NB4 (cell line): ENCODE data around the gene SYCN.

Experiments
- DNase-seq: peaks from one replicate; pipeline ENCODE4 v3.0.0; 2010; ENCODE audit warnings: low read depth
- H3K4me3 ChIP-seq: one replicate; pipeline ENCODE4 v1.5.1; 2011; ENCODE audit warnings: mild to moderate bottlenecking, low read depth, low read length, moderate library complexity
- CTCF ChIP-seq: IDR thresholded peaks from one replicate; pipeline ENCODE4 v1.5.1; 2012; ENCODE audit warnings: low read depth, low read length
- MYC ChIP-seq: IDR thresholded peaks from 2 replicates; pipeline ENCODE4 v1.6.1; 2011; ENCODE audit warnings: low read depth, low read length
- POLR2A ChIP-seq: IDR thresholded peaks from 2 replicates; pipeline ENCODE4 v1.6.1; 2011; ENCODE audit warnings: mild to moderate bottlenecking; ENCODE audit not compliant: insufficient read length; ENCODE audit errors: extremely low read depth
- TF ChIP-seq, protein P1 (sequence below): IDR thresholded peaks from 2 replicates; pipeline ENCODE4 v1.6.1; 2011; ENCODE audit warnings: low read depth, low read length

Gene SYCN

DNA sequence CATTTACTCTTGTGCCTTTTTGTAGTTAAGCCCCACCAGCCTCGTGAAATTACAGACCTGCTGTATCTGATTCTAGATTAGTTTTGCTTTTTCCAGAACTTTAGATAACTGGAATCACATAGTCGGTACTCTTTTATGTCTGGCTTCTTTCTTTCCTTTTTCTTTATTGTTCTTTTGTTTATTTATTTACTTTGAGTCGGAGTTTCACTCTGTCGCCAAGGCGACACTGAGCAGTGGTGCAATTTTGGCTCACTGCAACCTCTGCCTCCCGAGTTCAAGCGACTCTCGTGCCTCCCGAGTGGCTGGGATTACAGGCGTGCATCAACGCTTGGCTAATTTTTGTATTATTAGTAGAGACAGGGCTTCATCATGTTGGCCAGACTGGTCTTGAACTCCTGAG is 13.3 kb downstream of the SYCN start:
- DNase-seq, result no peak
- TF ChIP-seq CTCF (no peak), POLR2A (no peak), MYC (no peak)
- TF ChIP-seq, protein P1, sequence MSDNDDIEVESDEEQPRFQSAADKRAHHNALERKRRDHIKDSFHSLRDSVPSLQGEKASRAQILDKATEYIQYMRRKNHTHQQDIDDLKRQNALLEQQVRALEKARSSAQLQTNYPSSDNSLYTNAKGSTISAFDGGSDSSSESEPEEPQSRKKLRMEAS, result no peak
- H3K4me3 ChIP-seq, result no peak overlapping the region

- no peak overlapping the region for H3K4me3 ChIP-seq
- TF ChIP-seq, protein P1, result no peak
- TF ChIP-seq CTCF (no peak), POLR2A (no peak), MYC (no peak)
- DNase-seq, result no peak
Measured at GRCh38 chr19:39188960-39189359, 15.1 kb downstream of the SYCN start.

- no peak overlapping the region for H3K4me3 ChIP-seq
- DNase-seq, result no peak
- TF ChIP-seq, protein P1, result no peak
- no peak for TF ChIP-seq CTCF
- TF ChIP-seq POLR2A, result no peak
- no peak for TF ChIP-seq MYC
Measured at GRCh38 chr19:39187552-39187943, 16.5 kb downstream of the SYCN start.

- no peak for TF ChIP-seq CTCF
- TF ChIP-seq MYC, result no peak
- TF ChIP-seq, protein P1, result no peak
- no peak for TF ChIP-seq POLR2A
- H3K4me3 ChIP-seq, result no peak overlapping the region
- no peak for DNase-seq
Measured at GRCh38 chr19:39186391-39186790, 17.7 kb downstream of the SYCN start.

- no peak overlapping the region for H3K4me3 ChIP-seq
- TF ChIP-seq POLR2A, result no peak
- TF ChIP-seq MYC, result no peak
- TF ChIP-seq, protein P1, result no peak
- TF ChIP-seq CTCF, result no peak
- no peak for DNase-seq
Measured at GRCh38 chr19:39183104-39183503, 21.0 kb downstream of the SYCN start.

DNA sequence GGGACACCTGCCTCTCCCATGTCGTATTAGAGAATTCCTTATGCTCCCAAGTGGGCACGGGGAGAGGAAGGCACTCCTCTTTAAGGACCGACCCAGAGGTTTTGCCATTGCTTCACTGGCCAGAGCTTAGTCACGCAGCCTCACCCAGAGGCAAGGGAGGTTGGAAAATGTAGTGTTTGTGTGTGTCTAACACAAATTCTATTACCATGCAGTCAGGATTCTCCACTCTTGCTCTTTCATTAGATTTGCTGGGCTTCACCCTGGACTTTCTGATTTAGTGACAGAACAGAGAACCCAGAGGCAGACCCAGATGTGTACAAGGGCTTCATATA is 21.9 kb downstream of the SYCN start:
- DNase-seq, result no peak
- TF ChIP-seq POLR2A, result no peak
- TF ChIP-seq, protein P1, result no peak
- no peak for TF ChIP-seq MYC
- no peak for TF ChIP-seq CTCF

More for the DNA sequence above, 21.9 kb downstream of the SYCN start:
- H3K4me3 ChIP-seq, result no peak overlapping the region
